Upper lobe of left lung (tissue), 4 donors: ENCODE results near the gene FUT2.

Source experiments
- CTCF ChIP-seq, 6 experiments: fragments of 450-650 bp in 4 of 6; fragments of 200-600 bp in 2 of 6; sonication (generic) in 2 of 6; IDR thresholded peaks; one replicate each; pipeline ENCODE4 v1.5.1; 2016 to 2019; ENCODE audit warnings: antibody characterized with exemption in 6 of 6
- POLR2A ChIP-seq, 4 donors: fragments of 450-650 bp; IDR thresholded peaks; one replicate each; pipeline ENCODE4 v1.5.1; 2016 to 2017; ENCODE audit warnings: antibody characterized with exemption in 4 of 4, mild to moderate bottlenecking in 2 of 4
- POLR2AphosphoS5 ChIP-seq, 2 donors: sonication (generic); formaldehyde crosslinking; IDR thresholded peaks; one replicate each; pipeline ENCODE4 v1.5.1; 2017; ENCODE audit warnings: antibody characterized with exemption in 2 of 2

GRCh38 chr19:48745208-48745995 lies 49.6 kb downstream of the FUT2 start:
- TF ChIP-seq CTCF (IDR thresholded peaks at IDR 0.05) (no peak), POLR2A (IDR thresholded peaks at IDR 0.05) (no peak), POLR2AphosphoS5 (IDR thresholded peaks at IDR 0.05) (peak in 1 of 2 donors; percentile 31)
